ENCODE results near the gene FLT3. TPM values are rescaled to one million over a fixed set of nuclear protein-coding genes. Genes with fewer than 3 reads are reported as not detected.

Gene FLT3
- total RNA-seq, 4 donors from 2014 or later, result under 0.01 to 0.90 (median 0.24) TPM; not detected in 1

- Histone ChIP-seq H3K36me3 (no peaks in the 10 kb centered on the region), H3K27me3 (peaks cover 0 to 57% of the 10 kb centered on the region in 2 donors), H3K4me1 (peaks cover 0 to 16% of the 10 kb centered on the region in 2 donors), H3K4me3 (no peak overlapping the region), H3K9me3 (no peaks in the 10 kb centered on the region), H3K27ac (no peak overlapping the region)
- no peak for DNase-seq
- TF ChIP-seq POLR2A (IDR thresholded peaks at IDR 0.05) (no peak), CTCF (IDR thresholded peaks at IDR 0.05) (no peak)
- intact Hi-C loops (cut with DNase I; ENCODE audit: low total_unique reads), result no loop called here
These were observed 122.7 kb downstream of the FLT3 start for GRCh38 chr13:27977476-27978300.

GRCh38 chr13:27976362-27977091, 123.8 kb downstream of the FLT3 start:
- intact Hi-C loops (cut with DNase I; ENCODE audit: low total_unique reads), result no loop called here
- Histone ChIP-seq H3K27me3 (peaks cover 0 to 58% of the 10 kb centered on the region in 2 donors), H3K4me3 (no peak overlapping the region), H3K4me1 (peaks cover 0 to 16% of the 10 kb centered on the region in 2 donors), H3K36me3 (no peaks in the 10 kb centered on the region), H3K9me3 (no peaks in the 10 kb centered on the region), H3K27ac (no peak overlapping the region)
- TF ChIP-seq POLR2A (IDR thresholded peaks at IDR 0.05) (no peak), CTCF (IDR thresholded peaks at IDR 0.05) (no peak)
- DNase-seq, result no peak

- H3K27me3 ChIP-seq, result peaks cover 0 to 60% of the 10 kb centered on the region in 2 donors
- TF ChIP-seq POLR2A (IDR thresholded peaks at IDR 0.05) (no peak), CTCF (IDR thresholded peaks at IDR 0.05) (no peak)
- H3K36me3 ChIP-seq, result no peaks in the 10 kb centered on the region
- intact Hi-C loops (cut with DNase I; ENCODE audit: low total_unique reads), result no loop called here
- H3K27ac ChIP-seq, result no peak overlapping the region
- H3K4me3 ChIP-seq, result no peak overlapping the region
- DNase-seq, result no peak
- no peaks in the 10 kb centered on the region for H3K9me3 ChIP-seq
- H3K4me1 ChIP-seq, result peaks cover 0 to 16% of the 10 kb centered on the region in 2 donors
These were observed 124.6 kb downstream of the FLT3 start for GRCh38 chr13:27975564-27976361.

GRCh38 chr13:27973961-27974662, 126.3 kb downstream of the FLT3 start:
- no peak overlapping the region for H3K27ac ChIP-seq
- intact Hi-C loops (cut with DNase I; ENCODE audit: low total_unique reads), result no loop called here
- H3K4me3 ChIP-seq, result no peak overlapping the region
- H3K9me3 ChIP-seq, result no peaks in the 10 kb centered on the region
- H3K27me3 ChIP-seq, result peaks cover 4 to 63% of the 10 kb centered on the region in 2 donors
- TF ChIP-seq CTCF (IDR thresholded peaks at IDR 0.05) (no peak), POLR2A (IDR thresholded peaks at IDR 0.05) (no peak)
- no peak for DNase-seq
- peaks cover 0 to 12% of the 10 kb centered on the region in 2 donors for H3K4me1 ChIP-seq
- no peaks in the 10 kb centered on the region for H3K36me3 ChIP-seq
